GM12865 (cell line): ENCODE measurements around the gene ATG2A.

ENCODE experiments used
- DNase-seq: peaks from one replicate; pipeline ENCODE4 v3.0.0; 2010; ENCODE audit warnings: low read depth
- H3K4me3 ChIP-seq: 2 replicates; pipeline ENCODE4 v1.5.1; 2011; ENCODE audit warnings: mild to moderate bottlenecking, low read depth, low read length, control low read depth
- TF ChIP-seq, protein P1 (sequence below): IDR thresholded peaks from 2 replicates; pipeline ENCODE4 v1.5.1; 2011; ENCODE audit warnings: low read length, control low read depth, low read depth, inconsistent platforms; ENCODE audit not compliant: insufficient read depth; ENCODE audit errors: missing control alignments

The ATG2A gene

GRCh38 chr11:64925536-64926436 lies 8.8 kb upstream of the ATG2A start:
- DNase-seq, result no peak
- TF ChIP-seq, protein P1, sequence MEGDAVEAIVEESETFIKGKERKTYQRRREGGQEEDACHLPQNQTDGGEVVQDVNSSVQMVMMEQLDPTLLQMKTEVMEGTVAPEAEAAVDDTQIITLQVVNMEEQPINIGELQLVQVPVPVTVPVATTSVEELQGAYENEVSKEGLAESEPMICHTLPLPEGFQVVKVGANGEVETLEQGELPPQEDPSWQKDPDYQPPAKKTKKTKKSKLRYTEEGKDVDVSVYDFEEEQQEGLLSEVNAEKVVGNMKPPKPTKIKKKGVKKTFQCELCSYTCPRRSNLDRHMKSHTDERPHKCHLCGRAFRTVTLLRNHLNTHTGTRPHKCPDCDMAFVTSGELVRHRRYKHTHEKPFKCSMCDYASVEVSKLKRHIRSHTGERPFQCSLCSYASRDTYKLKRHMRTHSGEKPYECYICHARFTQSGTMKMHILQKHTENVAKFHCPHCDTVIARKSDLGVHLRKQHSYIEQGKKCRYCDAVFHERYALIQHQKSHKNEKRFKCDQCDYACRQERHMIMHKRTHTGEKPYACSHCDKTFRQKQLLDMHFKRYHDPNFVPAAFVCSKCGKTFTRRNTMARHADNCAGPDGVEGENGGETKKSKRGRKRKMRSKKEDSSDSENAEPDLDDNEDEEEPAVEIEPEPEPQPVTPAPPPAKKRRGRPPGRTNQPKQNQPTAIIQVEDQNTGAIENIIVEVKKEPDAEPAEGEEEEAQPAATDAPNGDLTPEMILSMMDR, result no peak
- peak overlapping the region; percentile 81 for H3K4me3 ChIP-seq

GRCh38 chr11:64924910-64925284 lies 7.9 kb upstream of the ATG2A start:
- TF ChIP-seq, protein P1, result no peak
- no peak for DNase-seq
- H3K4me3 ChIP-seq, result peak overlapping the region; percentile 81

- H3K4me3 ChIP-seq, result peak within 1 kb of the TSS; percentile 81
- TF ChIP-seq, protein P1, result no peak
- DNase-seq, result peak; percentile 91
These were observed 7.2 kb upstream of the ATG2A start, which contains the start of gene PPP2R5B for GRCh38 chr11:64923944-64924909. TSS of gene PPP2R5B (plus strand) at chr11:64924689. CDS start at chr11:64925735, 1,046 bp downstream.

DNA sequence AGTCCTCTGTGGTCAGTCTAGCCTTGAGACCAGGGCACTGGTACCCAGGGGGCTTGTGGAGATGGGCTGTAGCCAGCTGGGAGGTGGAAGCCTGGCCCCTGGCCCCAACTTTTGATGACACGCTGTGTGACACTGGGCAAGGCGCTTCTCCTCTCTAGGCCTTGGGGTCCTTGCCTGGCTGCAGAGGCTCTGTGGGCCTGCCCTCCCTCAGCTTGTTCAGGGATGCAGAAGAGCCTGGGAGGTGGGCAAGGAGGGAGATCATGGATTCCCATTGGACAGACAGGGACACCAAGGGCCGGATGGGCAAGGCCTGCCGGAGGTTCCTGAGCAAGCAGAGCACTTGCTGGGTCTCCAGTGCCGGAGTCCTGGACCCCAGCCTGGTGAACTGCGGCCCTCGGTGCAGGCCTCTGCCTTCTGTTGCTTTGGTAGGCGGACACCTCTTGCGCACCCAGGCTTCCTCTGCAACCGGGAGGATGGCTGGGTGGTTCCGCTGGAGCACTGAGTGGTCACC lies 6.2 kb upstream of the ATG2A start:
- TF ChIP-seq, protein P1, result no peak
- H3K4me3 ChIP-seq, result no peak overlapping the region
- DNase-seq, result no peak

GRCh38 chr11:64921384-64921783 lies 4.4 kb upstream of the ATG2A start:
- no peak overlapping the region for H3K4me3 ChIP-seq
- DNase-seq, result no peak
- TF ChIP-seq, protein P1, result no peak

DNA sequence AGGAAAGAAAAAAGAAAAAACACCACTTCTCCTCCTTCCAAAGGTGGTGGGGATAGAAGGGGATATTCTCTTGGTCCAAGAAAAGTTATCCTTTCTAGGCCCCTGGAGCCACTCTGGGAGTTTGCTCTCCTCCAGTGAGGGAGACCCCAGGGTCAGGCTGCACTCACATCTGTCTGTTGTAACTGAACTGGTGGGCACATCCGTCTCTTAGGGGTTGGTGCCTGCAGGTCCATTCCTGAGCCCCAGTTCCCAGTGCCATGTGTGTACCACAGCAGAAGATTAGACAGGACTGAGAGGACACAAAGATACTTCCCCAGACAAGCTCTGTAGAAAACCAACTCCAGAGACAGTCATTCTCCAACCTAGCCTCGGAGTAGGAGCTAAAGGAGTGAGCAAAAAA lies 3.1 kb upstream of the ATG2A start:
- DNase-seq, result no peak
- no peak overlapping the region for H3K4me3 ChIP-seq
- TF ChIP-seq, protein P1, result no peak
